ENCODE results near the gene UNC5A. TPM values are rescaled to one million over a fixed set of nuclear protein-coding genes. Genes with fewer than 3 reads are reported as not detected.

The UNC5A gene
- total RNA-seq, 1 experiment from 2014 or later: 0.13 TPM

DNA sequence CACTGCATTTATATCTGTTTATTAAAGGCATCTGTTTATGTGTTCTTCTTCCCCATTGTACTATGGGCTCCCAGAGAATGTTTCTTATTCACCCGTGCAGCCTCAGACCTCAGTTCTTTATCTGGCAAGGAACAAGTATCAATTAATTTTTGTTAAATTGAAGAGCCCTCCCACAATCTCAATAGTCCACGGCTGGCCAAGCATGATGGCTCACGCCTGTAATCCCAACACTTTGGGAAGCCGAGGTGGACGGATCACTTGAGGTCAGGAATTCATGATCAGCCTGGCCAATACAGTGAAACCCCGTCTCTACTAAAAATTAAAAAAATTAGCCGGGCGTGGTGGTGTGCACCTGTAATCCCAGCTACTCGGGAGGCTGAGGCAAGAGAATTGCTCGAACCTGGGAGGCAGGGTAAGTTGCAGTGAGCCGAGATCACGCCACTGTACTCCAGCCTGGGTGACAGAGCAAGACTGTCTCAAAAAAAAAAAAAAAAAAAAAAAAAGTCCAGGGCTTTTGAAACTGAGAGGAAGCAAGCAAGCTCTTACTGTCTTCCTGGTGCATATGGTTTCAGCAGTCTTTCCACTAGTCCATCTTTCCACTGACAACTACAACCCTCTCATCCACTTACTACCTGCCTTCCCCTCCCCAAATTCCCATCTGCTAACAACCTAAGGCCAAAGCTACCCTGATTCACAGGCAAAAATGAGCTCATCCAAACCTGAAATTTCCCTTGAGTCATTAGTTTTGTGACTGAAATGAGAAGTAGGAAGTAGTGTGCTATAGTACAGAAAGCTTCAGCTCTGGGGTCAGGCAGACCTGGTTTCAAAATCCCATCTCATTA is 91.1 kb downstream of the UNC5A start:
- CTCF ChIA-PET: interaction anchor here (0.6 to 1.6 kb wide), 2 partner anchors 9 to 241 kb away, joined by 4 read pairs; no protein-coding TSS in a partner anchor
- BruUV-seq (replicated peaks): no TSS peak
- ATAC-seq: no peak
- H3K36me3 ChIP-seq (ENCODE audit: control insufficient read depth, insufficient read depth, low read length): peaks cover 15% of the 10 kb centered on the region
- no peaks in the 10 kb centered on the region for H3K27me3 ChIP-seq (ENCODE audit: control insufficient read depth, insufficient read depth, low read length)
- TF ChIP-seq, protein P1, sequence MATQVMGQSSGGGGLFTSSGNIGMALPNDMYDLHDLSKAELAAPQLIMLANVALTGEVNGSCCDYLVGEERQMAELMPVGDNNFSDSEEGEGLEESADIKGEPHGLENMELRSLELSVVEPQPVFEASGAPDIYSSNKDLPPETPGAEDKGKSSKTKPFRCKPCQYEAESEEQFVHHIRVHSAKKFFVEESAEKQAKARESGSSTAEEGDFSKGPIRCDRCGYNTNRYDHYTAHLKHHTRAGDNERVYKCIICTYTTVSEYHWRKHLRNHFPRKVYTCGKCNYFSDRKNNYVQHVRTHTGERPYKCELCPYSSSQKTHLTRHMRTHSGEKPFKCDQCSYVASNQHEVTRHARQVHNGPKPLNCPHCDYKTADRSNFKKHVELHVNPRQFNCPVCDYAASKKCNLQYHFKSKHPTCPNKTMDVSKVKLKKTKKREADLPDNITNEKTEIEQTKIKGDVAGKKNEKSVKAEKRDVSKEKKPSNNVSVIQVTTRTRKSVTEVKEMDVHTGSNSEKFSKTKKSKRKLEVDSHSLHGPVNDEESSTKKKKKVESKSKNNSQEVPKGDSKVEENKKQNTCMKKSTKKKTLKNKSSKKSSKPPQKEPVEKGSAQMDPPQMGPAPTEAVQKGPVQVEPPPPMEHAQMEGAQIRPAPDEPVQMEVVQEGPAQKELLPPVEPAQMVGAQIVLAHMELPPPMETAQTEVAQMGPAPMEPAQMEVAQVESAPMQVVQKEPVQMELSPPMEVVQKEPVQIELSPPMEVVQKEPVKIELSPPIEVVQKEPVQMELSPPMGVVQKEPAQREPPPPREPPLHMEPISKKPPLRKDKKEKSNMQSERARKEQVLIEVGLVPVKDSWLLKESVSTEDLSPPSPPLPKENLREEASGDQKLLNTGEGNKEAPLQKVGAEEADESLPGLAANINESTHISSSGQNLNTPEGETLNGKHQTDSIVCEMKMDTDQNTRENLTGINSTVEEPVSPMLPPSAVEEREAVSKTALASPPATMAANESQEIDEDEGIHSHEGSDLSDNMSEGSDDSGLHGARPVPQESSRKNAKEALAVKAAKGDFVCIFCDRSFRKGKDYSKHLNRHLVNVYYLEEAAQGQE (IDR thresholded peaks at IDR 0.05; ENCODE audit: insufficient read depth in 1 of 2, low read depth in 2 of 2, low read length in 1 of 2): no peak
- TF ChIP-seq POLR2AphosphoS5 (IDR thresholded peaks at IDR 0.05; ENCODE audit: low read depth, low read length) (no peak), TCF7L2 (IDR thresholded peaks at IDR 0.05; ENCODE audit: low read depth, low read length) (no peak), SIN3A (IDR thresholded peaks at IDR 0.05; ENCODE audit: borderline replicate concordance, insufficient read depth, low read depth, low read length) (no peak)
- H3K4me3 ChIP-seq (ENCODE audit: low read depth in 2 of 2, low read length in 2 of 2): no peak overlapping the region
- H3K9me3 ChIP-seq (ENCODE audit: control insufficient read depth, insufficient read depth, low read depth, low read length): no peaks in the 10 kb centered on the region
- H3K4me1 ChIP-seq (ENCODE audit: control insufficient read depth, insufficient read depth, low read length): no peaks in the 10 kb centered on the region
- no peak for DNase-seq (ENCODE audit: low read depth, low spot score)
- POLR2A ChIA-PET: interaction anchor here (0.6 kb wide), 1 partner anchor 14 kb away, joined by 4 read pairs; no protein-coding TSS in a partner anchor
- intact Hi-C loops (cut with micrococcal nuclease; ENCODE audit: unreplicated experiment): no loop called here
- no peak overlapping the region for H3K27ac ChIP-seq (ENCODE audit: low read length)
- in situ Hi-C loops (cut with HindIII; ENCODE audit: low pct_unique_long_range_greater_than_20kb, low sequenced_read_pairs): no loop called here

DNA sequence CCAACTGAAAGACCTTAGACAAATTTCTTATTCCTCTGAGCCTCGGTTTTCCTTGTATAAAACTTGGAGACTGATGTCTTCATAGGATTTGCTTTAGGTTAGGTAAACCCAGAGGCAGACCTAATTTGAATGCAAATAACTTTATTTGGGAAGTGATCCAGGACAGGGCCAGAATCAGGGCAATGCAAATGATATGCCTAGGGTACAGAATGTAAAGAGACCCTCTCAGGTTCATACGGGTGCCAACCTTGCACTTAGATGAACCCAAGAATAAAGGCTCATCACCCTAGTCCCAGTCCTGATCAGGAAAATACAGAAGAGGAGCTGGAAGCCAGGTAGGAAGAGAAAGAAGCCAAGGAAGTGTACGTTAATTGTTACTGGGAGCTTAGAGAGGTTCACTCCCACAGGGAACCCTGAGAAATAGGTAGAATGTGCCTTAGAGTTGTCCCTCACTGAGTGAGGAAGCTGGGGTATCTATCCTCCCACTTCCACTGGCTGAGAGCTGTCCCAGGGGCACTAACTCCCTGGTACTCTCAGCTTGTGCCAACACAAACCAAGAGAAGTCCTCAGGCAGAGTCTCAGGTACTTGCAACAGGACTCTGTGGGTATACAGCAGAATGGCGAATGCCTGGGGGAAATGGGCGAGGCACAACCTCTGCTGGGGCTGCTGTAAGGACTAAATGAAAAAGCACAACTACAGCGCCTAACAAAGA is 91.9 kb downstream of the UNC5A start:
- intact Hi-C loops (cut with micrococcal nuclease; ENCODE audit: unreplicated experiment) (no loop called here), in situ Hi-C loops (cut with HindIII; ENCODE audit: low pct_unique_long_range_greater_than_20kb, low sequenced_read_pairs) (no loop called here)
- CTCF ChIA-PET: interaction anchor here (1.6 kb wide), 1 partner anchor 241 kb away, joined by 4 read pairs; no protein-coding TSS in a partner anchor
- H3K4me1 ChIP-seq (ENCODE audit: control insufficient read depth, insufficient read depth, low read length): no peaks in the 10 kb centered on the region
- DNase-seq (ENCODE audit: low read depth, low spot score): no peak
- no peaks in the 10 kb centered on the region for H3K9me3 ChIP-seq (ENCODE audit: control insufficient read depth, insufficient read depth, low read depth, low read length)
- H3K27ac ChIP-seq (ENCODE audit: low read length): no peak overlapping the region
- no peaks in the 10 kb centered on the region for H3K27me3 ChIP-seq (ENCODE audit: control insufficient read depth, insufficient read depth, low read length)
- no peak for TF ChIP-seq SIN3A (IDR thresholded peaks at IDR 0.05; ENCODE audit: borderline replicate concordance, insufficient read depth, low read depth, low read length)
- TF ChIP-seq TCF7L2 (IDR thresholded peaks at IDR 0.05; ENCODE audit: low read depth, low read length): no peak
- no peak for TF ChIP-seq POLR2AphosphoS5 (IDR thresholded peaks at IDR 0.05; ENCODE audit: low read depth, low read length)
- TF ChIP-seq, protein P2, sequence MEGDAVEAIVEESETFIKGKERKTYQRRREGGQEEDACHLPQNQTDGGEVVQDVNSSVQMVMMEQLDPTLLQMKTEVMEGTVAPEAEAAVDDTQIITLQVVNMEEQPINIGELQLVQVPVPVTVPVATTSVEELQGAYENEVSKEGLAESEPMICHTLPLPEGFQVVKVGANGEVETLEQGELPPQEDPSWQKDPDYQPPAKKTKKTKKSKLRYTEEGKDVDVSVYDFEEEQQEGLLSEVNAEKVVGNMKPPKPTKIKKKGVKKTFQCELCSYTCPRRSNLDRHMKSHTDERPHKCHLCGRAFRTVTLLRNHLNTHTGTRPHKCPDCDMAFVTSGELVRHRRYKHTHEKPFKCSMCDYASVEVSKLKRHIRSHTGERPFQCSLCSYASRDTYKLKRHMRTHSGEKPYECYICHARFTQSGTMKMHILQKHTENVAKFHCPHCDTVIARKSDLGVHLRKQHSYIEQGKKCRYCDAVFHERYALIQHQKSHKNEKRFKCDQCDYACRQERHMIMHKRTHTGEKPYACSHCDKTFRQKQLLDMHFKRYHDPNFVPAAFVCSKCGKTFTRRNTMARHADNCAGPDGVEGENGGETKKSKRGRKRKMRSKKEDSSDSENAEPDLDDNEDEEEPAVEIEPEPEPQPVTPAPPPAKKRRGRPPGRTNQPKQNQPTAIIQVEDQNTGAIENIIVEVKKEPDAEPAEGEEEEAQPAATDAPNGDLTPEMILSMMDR (IDR thresholded peaks at IDR 0.05): no peak
- TF ChIP-seq, protein P1 (IDR thresholded peaks at IDR 0.05; ENCODE audit: insufficient read depth in 1 of 2, low read depth in 2 of 2, low read length in 1 of 2): no peak
- H3K4me3 ChIP-seq (ENCODE audit: low read depth in 2 of 2, low read length in 2 of 2): no peak overlapping the region
- H3K36me3 ChIP-seq (ENCODE audit: control insufficient read depth, insufficient read depth, low read length): peaks cover 22% of the 10 kb centered on the region
- no TSS peak for BruUV-seq (replicated peaks)
- POLR2A ChIA-PET: no interaction called here
- ATAC-seq: no peak
